Ascending aorta (tissue), 2 donors: Measurements from ENCODE around the gene GTPBP6. TPM values are rescaled to one million over a fixed set of nuclear protein-coding genes. Genes with fewer than 3 reads are reported as not detected.

Experiments
- DNase-seq, 2 donors: peaks; one replicate each; pipeline ENCODE4 v3.0.0-alpha.2; 2019; ENCODE audit warnings: low spot score in 2 of 2
- H3K27ac ChIP-seq, 2 donors: fragments of 200-600 bp; sonication (generic); one replicate each; pipeline ENCODE4 v1.5.1; 2016 to 2017; ENCODE audit warnings: mild to moderate bottlenecking in 1 of 2
- H3K27me3 ChIP-seq: fragments of 200-600 bp; sonication (generic); one replicate; pipeline ENCODE4 v1.5.1; 2017
- H3K36me3 ChIP-seq, 2 donors: fragments of 200-600 bp; sonication (generic); one replicate each; pipeline ENCODE4 v1.5.1; 2016
- H3K4me1 ChIP-seq, 2 donors: fragments of 200-600 bp; sonication (generic); one replicate each; pipeline ENCODE4 v1.5.1; 2016 to 2017; ENCODE audit warnings: mild to moderate bottlenecking in 1 of 2
- H3K4me3 ChIP-seq, 2 donors: fragments of 200-600 bp; sonication (generic); one replicate each; pipeline ENCODE4 v1.5.1; 2016 to 2017; ENCODE audit warnings: mild to moderate bottlenecking in 1 of 2
- H3K9me3 ChIP-seq, 2 donors: fragments of 200-600 bp; sonication (generic); one replicate each; pipeline ENCODE4 v1.5.1; 2016
- intact Hi-C: fragments of 100-400 bp; cut with DNase I; formaldehyde crosslinking; loops from one replicate; pipeline ENCODE4 v1.15.1; 2023
- total RNA-seq: library from RNA; depleted of rRNA; stranded (reverse); fragments of >200 nt; gene quantifications from one replicate; pipeline ENCODE4 v1.1.0, GENCODE V29; 2016
- TF ChIP-seq, protein P1 (sequence below), 3 experiments: fragments of 200-600 bp in 2 of 3; fragments of 450-650 bp in 1 of 3; sonication (generic) in 2 of 3; IDR thresholded peaks; one replicate each; pipeline ENCODE4 v1.5.1; 2016 to 2019; ENCODE audit warnings: antibody characterized with exemption in 3 of 3, mild to moderate bottlenecking in 1 of 3, moderate library complexity in 1 of 3

The GTPBP6 gene
- total RNA-seq, 1 donor from 2014 or later: 56.2 TPM

- intact Hi-C loops: no loop called here
- Histone ChIP-seq H3K9me3 (no peaks in the 10 kb centered on the region), H3K4me1 (no peaks in the 10 kb centered on the region), H3K27ac (no peak overlapping the region), H3K36me3 (no peaks in the 10 kb centered on the region), H3K27me3 (no peaks in the 10 kb centered on the region), H3K4me3 (no peak overlapping the region)
- TF ChIP-seq, protein P1, sequence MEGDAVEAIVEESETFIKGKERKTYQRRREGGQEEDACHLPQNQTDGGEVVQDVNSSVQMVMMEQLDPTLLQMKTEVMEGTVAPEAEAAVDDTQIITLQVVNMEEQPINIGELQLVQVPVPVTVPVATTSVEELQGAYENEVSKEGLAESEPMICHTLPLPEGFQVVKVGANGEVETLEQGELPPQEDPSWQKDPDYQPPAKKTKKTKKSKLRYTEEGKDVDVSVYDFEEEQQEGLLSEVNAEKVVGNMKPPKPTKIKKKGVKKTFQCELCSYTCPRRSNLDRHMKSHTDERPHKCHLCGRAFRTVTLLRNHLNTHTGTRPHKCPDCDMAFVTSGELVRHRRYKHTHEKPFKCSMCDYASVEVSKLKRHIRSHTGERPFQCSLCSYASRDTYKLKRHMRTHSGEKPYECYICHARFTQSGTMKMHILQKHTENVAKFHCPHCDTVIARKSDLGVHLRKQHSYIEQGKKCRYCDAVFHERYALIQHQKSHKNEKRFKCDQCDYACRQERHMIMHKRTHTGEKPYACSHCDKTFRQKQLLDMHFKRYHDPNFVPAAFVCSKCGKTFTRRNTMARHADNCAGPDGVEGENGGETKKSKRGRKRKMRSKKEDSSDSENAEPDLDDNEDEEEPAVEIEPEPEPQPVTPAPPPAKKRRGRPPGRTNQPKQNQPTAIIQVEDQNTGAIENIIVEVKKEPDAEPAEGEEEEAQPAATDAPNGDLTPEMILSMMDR (IDR thresholded peaks at IDR 0.05): no peak
- no peak for DNase-seq
These were observed 56.2 kb downstream of the GTPBP6 start for GRCh38 chrX:262381-262909.

DNA sequence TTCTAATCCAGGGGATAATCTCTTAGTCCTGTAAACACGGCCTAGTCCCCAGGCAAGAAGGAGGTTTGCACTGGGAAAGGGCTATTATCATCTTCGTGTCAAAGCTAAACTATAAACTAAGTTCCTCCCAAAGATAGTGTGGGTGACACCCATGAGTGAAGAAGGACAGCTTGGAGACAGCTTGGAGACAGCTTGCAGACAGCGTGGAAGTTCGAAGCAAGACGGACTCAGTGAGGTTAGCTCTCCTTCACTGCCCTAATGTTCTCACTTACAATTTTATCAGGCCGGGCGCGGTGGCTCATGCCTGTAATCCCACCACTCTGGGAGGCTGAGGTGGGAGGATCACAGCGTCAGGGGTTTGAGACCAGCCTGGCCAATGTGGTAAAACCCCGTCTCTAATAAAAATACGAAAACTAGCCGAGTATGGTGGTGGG, 56.7 kb downstream of the GTPBP6 start:
- no peak for DNase-seq
- intact Hi-C loops: no loop called here
- Histone ChIP-seq H3K36me3 (no peaks in the 10 kb centered on the region), H3K9me3 (no peaks in the 10 kb centered on the region), H3K27me3 (no peaks in the 10 kb centered on the region), H3K4me1 (no peaks in the 10 kb centered on the region), H3K27ac (no peak overlapping the region), H3K4me3 (no peak overlapping the region)
- TF ChIP-seq, protein P1 (IDR thresholded peaks at IDR 0.05): no peak

GRCh38 chrX:261167-261918, 57.3 kb downstream of the GTPBP6 start:
- H3K36me3 ChIP-seq: no peaks in the 10 kb centered on the region
- no peaks in the 10 kb centered on the region for H3K27me3 ChIP-seq
- intact Hi-C loops: no loop called here
- H3K9me3 ChIP-seq: no peaks in the 10 kb centered on the region
- no peak overlapping the region for H3K27ac ChIP-seq
- H3K4me1 ChIP-seq: no peaks in the 10 kb centered on the region
- TF ChIP-seq, protein P1 (IDR thresholded peaks at IDR 0.05): no peak
- H3K4me3 ChIP-seq: no peak overlapping the region
- peak in 1 of 2 donors; percentile 58 for DNase-seq

DNA sequence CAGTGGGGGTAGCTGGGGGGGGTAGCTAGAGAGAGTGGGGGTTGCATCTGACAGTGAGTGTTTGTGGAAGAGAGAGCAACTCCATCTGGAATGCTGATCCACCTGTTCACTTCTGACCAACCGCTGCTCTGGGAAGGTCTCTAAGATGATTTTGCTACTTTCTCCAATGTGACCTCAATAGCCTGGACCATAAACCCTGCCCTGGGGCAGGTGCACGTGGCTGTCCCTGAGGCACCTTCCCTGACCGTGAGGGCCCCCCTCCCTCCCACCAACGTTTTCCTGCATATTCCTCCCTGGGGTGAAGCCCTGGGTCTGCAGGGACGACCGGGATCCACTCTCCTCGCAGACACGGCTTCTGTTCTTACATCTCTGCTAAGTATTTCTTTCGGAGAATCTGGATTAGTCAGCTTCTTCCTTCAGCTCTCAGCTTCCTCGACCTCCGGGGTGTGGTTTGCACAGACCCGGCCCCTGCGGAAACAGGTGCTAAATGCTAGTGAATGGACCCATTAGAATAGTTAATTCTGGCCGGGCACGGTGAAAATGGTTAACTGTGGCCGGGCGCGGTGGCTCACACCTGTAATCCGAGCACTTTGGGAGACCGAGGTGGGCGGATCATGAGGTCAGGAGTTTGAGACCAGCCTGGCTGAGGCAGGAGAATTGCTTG, 58.8 kb downstream of the GTPBP6 start:
- no peak for DNase-seq

DNA sequence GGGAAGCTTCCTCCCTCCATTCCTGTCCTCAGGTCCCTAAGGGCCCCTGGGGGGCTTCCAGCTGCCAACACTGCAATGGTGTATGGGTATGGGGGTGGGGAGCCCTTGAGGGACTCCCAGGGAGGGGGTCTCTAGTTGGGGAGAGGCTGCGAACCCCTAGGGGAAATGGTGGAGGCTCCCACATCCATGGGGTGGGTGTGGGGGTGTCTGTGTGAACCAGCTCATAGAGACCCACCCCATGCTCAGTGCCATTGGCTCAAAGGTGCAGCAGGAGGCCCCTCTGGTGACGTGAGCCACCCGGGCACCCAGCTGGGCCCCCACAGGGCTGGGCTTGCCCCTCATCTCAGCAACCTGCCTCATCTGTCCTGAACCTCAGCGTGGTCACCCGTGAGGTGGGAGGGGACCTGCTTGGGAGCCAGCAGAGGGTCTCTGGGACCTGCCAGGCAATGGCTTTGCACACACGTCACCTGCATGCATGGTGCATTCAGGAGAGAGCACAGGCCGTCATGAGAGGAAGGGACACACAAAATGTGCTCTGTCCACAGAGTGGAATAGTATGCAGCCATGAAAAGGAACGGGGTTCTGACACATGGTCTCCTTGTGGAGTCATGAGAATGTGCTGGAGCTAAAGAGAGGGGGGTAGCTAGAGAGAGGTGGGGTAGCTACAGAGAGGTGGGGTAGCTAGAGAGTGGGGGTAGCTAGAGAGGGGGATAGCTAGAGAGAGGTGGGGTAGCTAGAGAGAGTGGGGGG, 60.1 kb downstream of the GTPBP6 start:
- no peaks in the 10 kb centered on the region for H3K36me3 ChIP-seq
- H3K27me3 ChIP-seq: no peaks in the 10 kb centered on the region
- no peaks in the 10 kb centered on the region for H3K9me3 ChIP-seq
- no peaks in the 10 kb centered on the region for H3K4me1 ChIP-seq
- no peak for DNase-seq
- intact Hi-C loops: no loop called here
- no peak overlapping the region for H3K27ac ChIP-seq
- TF ChIP-seq, protein P1 (IDR thresholded peaks at IDR 0.05): no peak
- no peak overlapping the region for H3K4me3 ChIP-seq

More for the DNA sequence above, 58.8 kb downstream of the GTPBP6 start:
- no peak overlapping the region for H3K27ac ChIP-seq
- no peak overlapping the region for H3K4me3 ChIP-seq
- H3K4me1 ChIP-seq: no peaks in the 10 kb centered on the region
- TF ChIP-seq, protein P1 (IDR thresholded peaks at IDR 0.05): no peak
- H3K27me3 ChIP-seq: no peaks in the 10 kb centered on the region
- H3K36me3 ChIP-seq: no peaks in the 10 kb centered on the region
- intact Hi-C loops: no loop called here
- H3K9me3 ChIP-seq: no peaks in the 10 kb centered on the region
